ENCODE data around the gene HAUS8.

- TF ChIP-seq, protein P1, sequence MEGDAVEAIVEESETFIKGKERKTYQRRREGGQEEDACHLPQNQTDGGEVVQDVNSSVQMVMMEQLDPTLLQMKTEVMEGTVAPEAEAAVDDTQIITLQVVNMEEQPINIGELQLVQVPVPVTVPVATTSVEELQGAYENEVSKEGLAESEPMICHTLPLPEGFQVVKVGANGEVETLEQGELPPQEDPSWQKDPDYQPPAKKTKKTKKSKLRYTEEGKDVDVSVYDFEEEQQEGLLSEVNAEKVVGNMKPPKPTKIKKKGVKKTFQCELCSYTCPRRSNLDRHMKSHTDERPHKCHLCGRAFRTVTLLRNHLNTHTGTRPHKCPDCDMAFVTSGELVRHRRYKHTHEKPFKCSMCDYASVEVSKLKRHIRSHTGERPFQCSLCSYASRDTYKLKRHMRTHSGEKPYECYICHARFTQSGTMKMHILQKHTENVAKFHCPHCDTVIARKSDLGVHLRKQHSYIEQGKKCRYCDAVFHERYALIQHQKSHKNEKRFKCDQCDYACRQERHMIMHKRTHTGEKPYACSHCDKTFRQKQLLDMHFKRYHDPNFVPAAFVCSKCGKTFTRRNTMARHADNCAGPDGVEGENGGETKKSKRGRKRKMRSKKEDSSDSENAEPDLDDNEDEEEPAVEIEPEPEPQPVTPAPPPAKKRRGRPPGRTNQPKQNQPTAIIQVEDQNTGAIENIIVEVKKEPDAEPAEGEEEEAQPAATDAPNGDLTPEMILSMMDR (IDR thresholded peaks at IDR 0.05) = no peak
- TF ChIP-seq ZFX (IDR thresholded peaks at IDR 0.05; ENCODE audit: borderline replicate concordance) = no peak
Observed at GRCh38 chr19:17121736-17122293, 46.6 kb upstream of the HAUS8 start.

All from 22Rv1 (cell line).